HG03097 (cell line): Measurements from ENCODE around the gene KAT2A.

Experiments
- ATAC-seq: cut with Tn5 transposase; IDR thresholded peaks from one replicate; pipeline ENCODE4 v1.9.1; 2021; ENCODE audit not compliant: unreplicated experiment, low FRiP score

The KAT2A gene

DNA sequence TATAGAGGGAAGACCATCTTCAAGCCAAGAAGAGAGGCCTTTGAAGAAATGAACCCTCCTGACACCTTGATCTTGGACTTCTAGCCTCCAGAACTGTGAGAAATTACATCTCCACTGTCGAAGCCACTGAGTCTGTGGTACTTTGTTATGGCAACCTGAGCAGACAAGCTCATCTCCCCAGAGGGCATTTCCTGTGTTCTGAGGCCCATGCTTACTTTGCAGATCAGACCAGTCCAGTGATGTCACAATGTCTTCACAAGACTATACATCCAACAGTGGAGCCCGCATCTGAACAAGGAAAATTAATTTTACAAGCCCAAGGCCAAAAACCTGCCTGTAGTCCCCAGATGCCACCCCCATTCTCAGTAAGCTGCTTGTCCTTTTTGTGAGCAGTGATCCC, 56.0 kb downstream of the KAT2A start:
- no peak for ATAC-seq
